ENCODE results near the gene CFAP65.

CFAP65 gene

GRCh38 chr2:218992703-218993344 is 48.5 kb downstream of the CFAP65 start:
- H3K9ac ChIP-seq (ENCODE audit: low read depth, low read length), result no peak overlapping the region
- peak overlapping the region; percentile 63 for H3K4me3 ChIP-seq (ENCODE audit: low read length)
- H3K9me3 ChIP-seq (replicated peaks; ENCODE audit: low read length), result no peaks in the 10 kb centered on the region

GRCh38 chr2:218992196-218992595 is 49.1 kb downstream of the CFAP65 start:
- Histone ChIP-seq H3K4me1 (ENCODE audit: control insufficient read depth, insufficient read depth, low read length) (peaks cover 21% of the 10 kb centered on the region), H3K9me3 (replicated peaks; ENCODE audit: low read length) (no peaks in the 10 kb centered on the region), H3K27me3 (ENCODE audit: control insufficient read depth, insufficient read depth, low read length) (peaks cover 93% of the 10 kb centered on the region), H3K36me3 (ENCODE audit: insufficient read depth, low read length) (no peaks in the 10 kb centered on the region), H3K4me2 (ENCODE audit: low read length) (no peak overlapping the region), H3K9ac (ENCODE audit: low read depth, low read length) (no peak overlapping the region), H3K4me3 (ENCODE audit: low read length) (no peak overlapping the region)

More at GRCh38 chr2:218992703-218993344, 48.5 kb downstream of the CFAP65 start:
- H3K4me2 ChIP-seq (ENCODE audit: low read length), result peak overlapping the region; percentile 90
- no peaks in the 10 kb centered on the region for H3K36me3 ChIP-seq (ENCODE audit: insufficient read depth, low read length)
- peaks cover 21% of the 10 kb centered on the region for H3K4me1 ChIP-seq (ENCODE audit: control insufficient read depth, insufficient read depth, low read length)
- H3K27me3 ChIP-seq (ENCODE audit: control insufficient read depth, insufficient read depth, low read length), result peaks cover 89% of the 10 kb centered on the region

DNA sequence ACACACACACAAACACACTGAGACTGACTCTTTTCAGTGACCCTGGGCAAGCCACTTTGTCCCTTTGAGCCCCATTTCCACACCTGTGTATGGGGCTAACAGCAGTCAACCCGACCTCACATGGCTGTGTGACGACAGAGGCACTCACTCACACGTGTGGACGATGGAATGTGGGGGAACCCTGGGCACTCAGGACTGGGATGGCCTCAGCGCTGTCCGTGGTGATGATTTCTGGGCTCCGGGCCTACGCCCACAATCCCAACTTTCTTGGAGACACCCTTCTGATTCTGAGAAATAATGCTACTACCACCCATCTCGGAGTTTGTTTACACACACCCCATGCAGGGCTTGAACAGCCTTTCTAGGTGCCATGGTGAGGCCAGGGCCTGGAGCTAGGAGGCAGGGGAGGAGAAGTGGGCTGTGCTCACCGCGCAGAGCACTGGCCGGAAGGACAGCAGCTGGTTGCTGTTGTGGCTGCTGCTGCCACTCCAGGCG is 49.6 kb downstream of the CFAP65 start:
- H3K4me2 ChIP-seq (ENCODE audit: low read length), result no peak overlapping the region
- H3K36me3 ChIP-seq (ENCODE audit: insufficient read depth, low read length), result no peaks in the 10 kb centered on the region
- H3K27me3 ChIP-seq (ENCODE audit: control insufficient read depth, insufficient read depth, low read length), result peaks cover 94% of the 10 kb centered on the region
- no peaks in the 10 kb centered on the region for H3K9me3 ChIP-seq (replicated peaks; ENCODE audit: low read length)
- no peak overlapping the region for H3K4me3 ChIP-seq (ENCODE audit: low read length)
- H3K9ac ChIP-seq (ENCODE audit: low read depth, low read length), result no peak overlapping the region
- H3K4me1 ChIP-seq (ENCODE audit: control insufficient read depth, insufficient read depth, low read length), result peaks cover 21% of the 10 kb centered on the region

DNA sequence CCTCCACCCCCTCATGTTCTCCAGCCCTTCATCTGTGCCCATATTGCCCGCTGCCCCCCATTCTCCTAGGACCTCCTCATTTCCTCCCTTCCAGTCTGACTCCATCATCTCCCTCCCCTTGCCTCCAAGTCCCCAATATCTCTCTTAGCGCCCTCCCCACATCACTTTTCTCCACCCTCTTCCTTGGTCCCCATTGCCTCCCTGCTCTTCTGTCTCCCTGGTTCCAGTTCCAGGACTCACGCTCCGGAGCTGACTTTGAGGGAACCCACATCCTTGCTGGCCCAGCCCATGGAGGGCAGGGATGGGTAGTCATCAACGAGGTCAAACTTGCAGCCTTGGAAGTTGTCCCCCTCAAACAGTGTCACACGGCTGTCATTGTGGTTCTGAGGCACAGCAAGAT is 50.7 kb downstream of the CFAP65 start:
- H3K27me3 ChIP-seq (ENCODE audit: control insufficient read depth, insufficient read depth, low read length), result peaks cover 96% of the 10 kb centered on the region
- no peak overlapping the region for H3K9ac ChIP-seq (ENCODE audit: low read depth, low read length)
- H3K36me3 ChIP-seq (ENCODE audit: insufficient read depth, low read length), result no peaks in the 10 kb centered on the region

DNA sequence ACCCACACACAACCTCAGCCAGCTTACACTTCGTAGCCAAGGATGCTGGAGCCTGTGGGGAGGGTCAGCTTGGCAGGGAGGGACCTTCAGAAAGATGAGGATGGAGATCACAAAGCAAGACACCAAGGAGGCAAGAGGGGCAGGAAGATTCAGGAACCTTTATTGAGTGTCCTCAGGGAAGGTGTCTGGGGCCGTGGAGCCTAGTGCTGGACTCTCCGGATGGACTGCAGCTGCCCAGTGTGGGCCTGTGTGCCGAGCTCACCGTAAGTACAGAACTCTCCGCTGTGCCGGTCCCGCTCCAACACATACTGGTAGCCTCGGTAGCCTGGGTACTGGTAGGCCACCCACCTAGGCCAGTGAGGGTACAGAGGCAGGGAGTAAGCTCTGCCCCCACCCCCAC is 51.3 kb downstream of the CFAP65 start:
- Histone ChIP-seq H3K4me1 (ENCODE audit: control insufficient read depth, insufficient read depth, low read length) (peaks cover 10% of the 10 kb centered on the region), H3K9ac (ENCODE audit: low read depth, low read length) (no peak overlapping the region), H3K27me3 (ENCODE audit: control insufficient read depth, insufficient read depth, low read length) (peaks cover 94% of the 10 kb centered on the region), H3K4me3 (ENCODE audit: low read length) (no peak overlapping the region), H3K9me3 (replicated peaks; ENCODE audit: low read length) (no peaks in the 10 kb centered on the region), H3K4me2 (ENCODE audit: low read length) (no peak overlapping the region), H3K36me3 (ENCODE audit: insufficient read depth, low read length) (no peaks in the 10 kb centered on the region)

More for the DNA sequence above, 50.7 kb downstream of the CFAP65 start:
- H3K9me3 ChIP-seq (replicated peaks; ENCODE audit: low read length), result no peaks in the 10 kb centered on the region
- H3K4me1 ChIP-seq (ENCODE audit: control insufficient read depth, insufficient read depth, low read length), result peaks cover 10% of the 10 kb centered on the region
- H3K4me2 ChIP-seq (ENCODE audit: low read length), result no peak overlapping the region
- no peak overlapping the region for H3K4me3 ChIP-seq (ENCODE audit: low read length)

GRCh38 chr2:218988650-218989049 is 52.7 kb downstream of the CFAP65 start:
- Histone ChIP-seq H3K9ac (ENCODE audit: low read depth, low read length) (no peak overlapping the region), H3K4me1 (ENCODE audit: control insufficient read depth, insufficient read depth, low read length) (peaks cover 8% of the 10 kb centered on the region), H3K4me2 (ENCODE audit: low read length) (no peak overlapping the region), H3K27me3 (ENCODE audit: control insufficient read depth, insufficient read depth, low read length) (peaks cover 93% of the 10 kb centered on the region), H3K9me3 (replicated peaks; ENCODE audit: low read length) (no peaks in the 10 kb centered on the region), H3K36me3 (ENCODE audit: insufficient read depth, low read length) (no peaks in the 10 kb centered on the region), H3K4me3 (ENCODE audit: low read length) (no peak overlapping the region)

DNA sequence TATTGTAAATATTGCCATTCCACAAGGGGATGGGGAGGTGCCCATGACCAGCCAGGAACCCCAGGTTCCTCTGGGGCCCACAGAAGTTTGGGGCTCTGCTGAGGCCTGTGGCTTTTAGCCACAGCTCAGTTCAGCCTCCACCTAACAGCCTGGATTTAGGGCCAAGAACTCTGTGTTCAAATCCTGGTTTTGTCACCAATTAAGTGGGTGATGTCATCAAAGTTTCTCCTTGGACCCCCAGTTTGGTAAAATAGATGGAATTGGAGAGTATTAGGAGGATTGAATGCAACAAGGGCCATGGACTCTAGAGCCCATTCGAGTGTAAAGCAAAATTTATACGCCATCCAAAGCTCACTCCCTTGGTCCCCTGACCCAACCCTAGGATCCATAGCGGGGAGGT is 53.2 kb downstream of the CFAP65 start:
- no peak overlapping the region for H3K4me3 ChIP-seq (ENCODE audit: low read length)
- H3K9me3 ChIP-seq (replicated peaks; ENCODE audit: low read length), result no peaks in the 10 kb centered on the region
- no peak overlapping the region for H3K9ac ChIP-seq (ENCODE audit: low read depth, low read length)
- no peak overlapping the region for H3K4me2 ChIP-seq (ENCODE audit: low read length)
- peaks cover 93% of the 10 kb centered on the region for H3K27me3 ChIP-seq (ENCODE audit: control insufficient read depth, insufficient read depth, low read length)
- no peaks in the 10 kb centered on the region for H3K36me3 ChIP-seq (ENCODE audit: insufficient read depth, low read length)
- H3K4me1 ChIP-seq (ENCODE audit: control insufficient read depth, insufficient read depth, low read length), result peaks cover 3% of the 10 kb centered on the region

DNA sequence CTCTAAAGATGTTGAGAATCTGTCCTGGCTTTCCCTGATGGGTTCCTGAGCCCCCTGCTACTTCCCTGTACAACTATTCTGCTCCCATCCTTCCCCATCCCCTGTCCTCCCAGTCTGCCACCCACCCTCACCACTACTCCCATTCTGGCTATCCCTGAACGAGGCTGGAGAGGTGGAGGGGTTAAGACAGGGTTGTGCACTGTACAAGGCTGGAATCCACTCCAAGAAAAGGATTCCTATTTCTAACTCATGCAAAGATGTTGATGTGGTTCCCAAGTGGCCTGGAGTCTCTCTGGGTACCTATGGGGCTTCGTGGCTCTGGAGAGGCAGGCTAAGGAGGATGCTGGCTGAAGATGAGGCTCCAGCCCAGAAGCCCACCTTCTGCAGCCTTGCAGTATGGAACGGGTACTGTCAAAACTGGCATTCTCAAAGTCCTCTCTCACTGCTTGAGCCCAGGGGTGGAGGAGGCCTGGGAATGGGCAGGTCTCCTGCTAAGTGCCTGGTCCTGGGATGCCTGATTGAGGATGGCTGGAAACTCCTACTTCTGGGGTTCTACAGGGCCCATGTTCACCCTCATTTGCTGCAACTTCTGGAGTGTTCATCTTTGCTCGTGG is 55.1 kb downstream of the CFAP65 start:
- Histone ChIP-seq H3K36me3 (ENCODE audit: insufficient read depth, low read length) (no peaks in the 10 kb centered on the region), H3K4me1 (ENCODE audit: control insufficient read depth, insufficient read depth, low read length) (peaks cover 9% of the 10 kb centered on the region), H3K9me3 (replicated peaks; ENCODE audit: low read length) (no peaks in the 10 kb centered on the region), H3K27me3 (ENCODE audit: control insufficient read depth, insufficient read depth, low read length) (peaks cover 93% of the 10 kb centered on the region), H3K9ac (ENCODE audit: low read depth, low read length) (no peak overlapping the region), H3K4me2 (ENCODE audit: low read length) (no peak overlapping the region), H3K4me3 (ENCODE audit: low read length) (no peak overlapping the region)

DNA sequence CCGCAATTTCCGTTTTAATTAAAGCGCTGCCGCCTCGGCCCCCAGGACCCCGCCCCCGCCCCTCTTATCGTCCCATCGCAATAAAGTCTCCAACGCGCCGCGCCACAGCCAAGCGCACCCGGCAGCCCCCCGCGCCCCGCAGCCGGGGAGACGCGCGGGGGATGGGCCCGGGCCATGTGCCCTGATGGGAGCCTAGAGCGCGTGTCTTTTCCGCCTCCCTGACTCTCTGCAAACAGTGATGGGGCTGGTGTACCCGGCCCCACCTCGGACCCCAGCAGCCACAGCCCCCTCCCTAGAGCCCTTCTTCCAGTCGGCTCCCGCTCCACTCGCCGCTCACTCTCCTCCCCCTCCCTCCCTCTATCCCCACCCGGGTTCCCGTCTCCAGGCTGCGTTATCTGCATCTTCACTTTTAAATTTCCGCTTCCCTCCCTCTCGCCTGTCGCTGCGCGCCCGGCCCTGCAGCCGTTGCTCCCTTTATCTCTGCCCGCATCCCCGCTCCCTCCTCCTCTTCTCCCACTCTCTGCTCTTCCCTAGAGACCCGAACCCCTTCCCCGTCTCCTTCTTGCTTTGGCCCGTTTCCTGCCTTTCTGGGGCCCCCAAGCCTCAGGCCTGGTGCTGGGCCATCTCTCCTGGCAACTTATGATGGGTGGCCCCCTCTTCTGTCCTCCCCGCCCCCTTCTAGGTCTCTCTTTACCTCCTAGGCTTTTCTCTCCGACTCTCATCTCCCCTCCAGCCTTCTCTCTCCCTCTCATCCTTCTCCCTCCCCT is 55.8 kb downstream of the CFAP65 start:
- Histone ChIP-seq H3K4me2 (ENCODE audit: low read length) (no peak overlapping the region), H3K9me3 (replicated peaks; ENCODE audit: low read length) (no peaks in the 10 kb centered on the region), H3K4me3 (ENCODE audit: low read length) (no peak overlapping the region), H3K9ac (ENCODE audit: low read depth, low read length) (no peak overlapping the region), H3K36me3 (ENCODE audit: insufficient read depth, low read length) (no peaks in the 10 kb centered on the region), H3K27me3 (ENCODE audit: control insufficient read depth, insufficient read depth, low read length) (peaks cover 92% of the 10 kb centered on the region), H3K4me1 (ENCODE audit: control insufficient read depth, insufficient read depth, low read length) (peaks cover 9% of the 10 kb centered on the region)

DNA sequence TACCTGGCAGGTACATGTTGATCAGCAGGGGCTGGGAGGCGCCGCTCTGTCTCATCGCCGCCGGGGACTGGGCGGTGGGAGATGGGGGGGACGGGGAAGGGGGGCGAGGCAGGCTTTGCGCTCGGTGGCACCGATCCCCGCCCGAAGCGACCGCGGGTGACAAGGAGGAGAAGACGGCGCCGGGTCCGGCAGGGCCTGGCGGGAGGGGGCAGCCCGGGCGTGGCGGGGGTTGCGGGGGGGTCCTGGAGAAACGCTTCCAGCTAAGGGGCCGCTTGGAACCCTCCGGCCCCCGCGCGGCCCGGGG is 56.3 kb downstream of the CFAP65 start, which contains the start of gene FEV:
TSS of gene FEV (minus strand) at position 164 of the 304 bp plus-strand sequence. CDS start at position 55, 109 bp downstream.
- Histone ChIP-seq H3K9me3 (replicated peaks; ENCODE audit: low read length) (no peaks in the 10 kb centered on the region), H3K4me3 (ENCODE audit: low read length) (no peak within 1 kb of the TSS), H3K27me3 (ENCODE audit: control insufficient read depth, insufficient read depth, low read length) (peaks cover 87% of the 10 kb centered on the region), H3K9ac (ENCODE audit: low read depth, low read length) (no peak within 1 kb of the TSS), H3K4me2 (ENCODE audit: low read length) (peak within 1 kb of the TSS; percentile 11), H3K4me1 (ENCODE audit: control insufficient read depth, insufficient read depth, low read length) (peaks cover 9% of the 10 kb centered on the region), H3K36me3 (ENCODE audit: insufficient read depth, low read length) (no peaks in the 10 kb centered on the region)

DNA sequence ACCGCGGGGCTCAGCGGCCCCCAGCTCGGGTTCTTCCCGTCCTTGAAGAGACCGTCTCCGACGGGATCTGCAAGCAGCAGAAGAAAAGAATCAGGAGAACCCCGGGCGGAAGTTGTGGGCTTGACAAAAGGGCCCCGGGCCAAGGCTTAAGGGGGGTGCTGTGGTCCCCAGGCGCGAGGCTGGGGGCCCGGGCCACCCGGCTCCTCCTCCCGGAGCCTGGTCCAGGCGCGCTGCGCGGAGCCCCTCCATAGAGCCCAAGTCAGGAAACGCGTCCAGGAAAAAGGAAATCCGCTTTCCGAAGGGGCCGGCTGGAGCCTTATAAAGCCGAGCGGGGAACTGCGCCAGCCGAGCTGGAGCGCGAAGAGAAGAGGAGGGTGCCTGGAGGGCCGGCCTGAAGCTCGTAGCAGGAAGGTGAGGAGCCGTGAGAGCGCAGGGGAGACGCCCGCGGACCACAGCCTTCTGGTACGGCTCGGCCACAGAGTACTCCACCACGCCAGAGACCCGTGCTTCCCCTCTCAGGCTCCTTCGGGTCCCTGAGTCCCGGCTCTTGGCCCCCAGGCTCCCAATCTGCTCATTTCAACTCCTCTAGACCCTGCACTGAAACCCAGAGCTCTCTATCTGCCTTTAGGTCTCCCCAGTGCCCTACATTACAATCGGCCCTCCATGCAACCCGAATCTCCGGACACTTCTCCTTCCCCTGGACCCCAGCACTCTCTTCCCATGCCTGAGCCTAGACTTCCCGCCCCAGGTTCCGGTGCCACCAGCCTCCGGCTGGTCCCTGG is 56.9 kb downstream of the CFAP65 start:
- no peak overlapping the region for H3K4me3 ChIP-seq (ENCODE audit: low read length)
- peaks cover 9% of the 10 kb centered on the region for H3K4me1 ChIP-seq (ENCODE audit: control insufficient read depth, insufficient read depth, low read length)
- peak overlapping the region; percentile 11 for H3K4me2 ChIP-seq (ENCODE audit: low read length)
- H3K27me3 ChIP-seq (ENCODE audit: control insufficient read depth, insufficient read depth, low read length), result peaks cover 82% of the 10 kb centered on the region
- no peaks in the 10 kb centered on the region for H3K9me3 ChIP-seq (replicated peaks; ENCODE audit: low read length)
- H3K9ac ChIP-seq (ENCODE audit: low read depth, low read length), result no peak overlapping the region
- no peaks in the 10 kb centered on the region for H3K36me3 ChIP-seq (ENCODE audit: insufficient read depth, low read length)
